HCT116 (cell line): ENCODE measurements around the gene BDKRB1. TPM values are rescaled to one million over a fixed set of nuclear protein-coding genes. Genes with fewer than 3 reads are reported as not detected.

Experiments used
- ATAC-seq: fragments of 200-7000 bp; cut with Tn5 transposase; 2 replicates; pipeline ENCODE4 v1.9.1; 2020; ENCODE audit warnings: mild to moderate bottlenecking, moderate library complexity
- BruUV-seq: library from RNA; stranded (reverse); fragments of 400-500 nt; replicated peaks from 2 replicates; lab custom pipeline; 2021; lab: Mats Ljungman, UMichigan
- CTCF ChIA-PET: fragments of 300-600 bp; sonication (Branson Sonifier 250); formaldehyde crosslinking; loops from one replicate; lab custom pipeline; 2021; ENCODE audit warnings: antibody characterized with exemption; lab: Charles Lee
- POLR2A ChIA-PET: fragments of 300-600, 350-600 bp; sonication (Branson Sonifier 250); formaldehyde crosslinking; loops from one replicate; lab custom pipeline; 2021; ENCODE audit warnings: antibody characterized with exemption; lab: Charles Lee
- RAD21 ChIA-PET, 2 experiments: fragments of 300-600 bp; sonication (Branson Sonifier 250); formaldehyde crosslinking; loops; one replicate each; lab custom pipeline; 2023; ENCODE audit warnings: low total read pairs in 2 of 2; ENCODE audit not compliant: uncharacterized antibody in 2 of 2, unreplicated experiment in 2 of 2, low non-redundant PET in 1 of 2; lab: Charles Lee
- DNase-seq: peaks from one replicate; pipeline ENCODE4 v3.0.0-alpha.2; 2010; ENCODE audit warnings: low read depth, low spot score
- H2AFZ ChIP-seq: fragments of 200-600 bp; shearing (Covaris generic), sonication (generic); 2 replicates; pipeline ENCODE4 v1.6.1; 2017; ENCODE audit warnings: low read depth, mixed run types, mixed read lengths, antibody characterized with exemption, low read length; ENCODE audit not compliant: poor library complexity, severe bottlenecking
- H3K27ac ChIP-seq: 2 replicates; pipeline ENCODE4 v1.5.1; 2012; ENCODE audit warnings: low read depth, low read length
- H3K27me3 ChIP-seq: fragments of 200-600 bp; sonication (generic); 2 replicates; pipeline ENCODE4 v1.6.1; 2016; ENCODE audit warnings: mixed run types, low read length, mixed read lengths; ENCODE audit not compliant: insufficient read depth
- H3K36me3 ChIP-seq, 2 experiments: fragments of 200-500 bp in 1 of 2; fragments of 200-600 bp in 1 of 2; sonication (Bioruptor generic) in 1 of 2; sonication (generic) in 1 of 2; 2 replicates each; pipeline versions ENCODE4 v1.5.1 to v1.6.1; 2014 to 2016; ENCODE audit warnings: low read length in 2 of 2, inconsistent platforms in 1 of 2, mixed read lengths in 1 of 2, mixed run types in 1 of 2; ENCODE audit not compliant: insufficient read depth in 2 of 2, control insufficient read depth in 1 of 2
- H3K4me1 ChIP-seq, 2 experiments: fragments of 200-600 bp in 1 of 2; sonication (generic) in 1 of 2; 2 replicates each; pipeline versions ENCODE4 v1.5.1 to v1.6.1; 2012 to 2017; ENCODE audit warnings: low read length in 2 of 2, inconsistent platforms in 1 of 2, mild to moderate bottlenecking in 1 of 2, mixed read lengths in 1 of 2, mixed run types in 1 of 2, moderate library complexity in 1 of 2; ENCODE audit not compliant: insufficient read depth in 2 of 2, control insufficient read depth in 1 of 2
- H3K4me2 ChIP-seq: fragments of 200-600 bp; sonication (generic); 2 replicates; pipeline ENCODE4 v1.6.1; 2017; ENCODE audit warnings: mixed run types, low read length, mixed read lengths
- H3K4me3 ChIP-seq, 2 experiments: fragments of 200-600 bp in 1 of 2; sonication (generic) in 1 of 2; replicated peaks in 1 of 2; 2 replicates each; pipeline ENCODE4 v1.5.1; 2011 to 2016; ENCODE audit warnings: low read length in 2 of 2, control low read depth in 1 of 2, low read depth in 1 of 2, mild to moderate bottlenecking in 1 of 2, mixed read lengths in 1 of 2, mixed run types in 1 of 2
- H3K79me2 ChIP-seq: fragments of 200-600 bp; sonication (generic); 2 replicates; pipeline ENCODE4 v1.6.1; 2017; ENCODE audit warnings: mild to moderate bottlenecking, mixed run types, low read length, moderate library complexity, mixed read lengths; ENCODE audit not compliant: insufficient read depth
- H3K9ac ChIP-seq: fragments of 200-600 bp; sonication (generic); 2 replicates; pipeline ENCODE4 v1.6.1; 2016; ENCODE audit warnings: low read length, mixed read lengths
- H3K9me2 ChIP-seq: fragments of 200-600 bp; sonication (generic), shearing (Covaris generic); 2 replicates; pipeline ENCODE4 v1.6.1; 2017; ENCODE audit warnings: mixed run types, mild to moderate bottlenecking, moderate library complexity; ENCODE audit not compliant: insufficient read depth
- H3K9me3 ChIP-seq, 2 experiments: fragments of 200-500 bp in 1 of 2; fragments of 200-600 bp in 1 of 2; sonication (Bioruptor generic) in 1 of 2; sonication (generic) in 1 of 2; 2 replicates each; pipeline ENCODE4 v1.6.1; 2014 to 2017; ENCODE audit warnings: low read length in 2 of 2, mixed read lengths in 2 of 2, inconsistent platforms in 1 of 2, low read depth in 1 of 2, mild to moderate bottlenecking in 1 of 2, mixed run types in 1 of 2, moderate library complexity in 1 of 2; ENCODE audit not compliant: control insufficient read depth in 1 of 2, insufficient read depth in 1 of 2
- H4K20me1 ChIP-seq: fragments of 200-600 bp; sonication (generic), shearing (Covaris generic); 2 replicates; pipeline ENCODE4 v1.6.1; 2017; ENCODE audit warnings: mixed run types, mild to moderate bottlenecking, moderate library complexity; ENCODE audit not compliant: insufficient read depth
- ATF3 ChIP-seq: IDR thresholded peaks from 2 replicates; pipeline ENCODE4 v1.6.1; 2012
- CBX3 ChIP-seq: IDR thresholded peaks from 2 replicates; pipeline ENCODE4 v1.6.1; 2012; ENCODE audit warnings: low read depth
- CEBPB ChIP-seq: IDR thresholded peaks from 2 replicates; pipeline ENCODE4 v1.6.1; 2012; ENCODE audit warnings: low read depth
- CTCF ChIP-seq, 3 experiments: fragments of 200-600 bp in 1 of 3; sonication (generic) in 1 of 3; IDR thresholded peaks in 2 of 3; conservative IDR thresholded peaks in 1 of 3; 2 replicates each; pipeline ENCODE4 v1.5.1; 2012 to 2017; ENCODE audit warnings: low read depth in 2 of 3, low read length in 2 of 3, antibody characterized with exemption in 1 of 3, borderline replicate concordance in 1 of 3, control low read depth in 1 of 3, mild to moderate bottlenecking in 1 of 3, mixed read lengths in 1 of 3, mixed run types in 1 of 3, moderate library complexity in 1 of 3; ENCODE audit not compliant: insufficient read depth in 1 of 3
- EGR1 ChIP-seq: IDR thresholded peaks from 2 replicates; pipeline ENCODE4 v1.6.1; 2012; ENCODE audit warnings: low read depth
- ELF1 ChIP-seq: IDR thresholded peaks from 2 replicates; pipeline ENCODE4 v1.6.1; 2012; ENCODE audit warnings: low read depth, borderline replicate concordance
- EZH2 ChIP-seq: fragments of 200-600 bp; sonication (generic); IDR thresholded peaks from 2 replicates; pipeline ENCODE4 v1.6.1; 2017; ENCODE audit warnings: antibody characterized with exemption, mixed run types
- EZH2phosphoT487 ChIP-seq: fragments of 200-600 bp; IDR thresholded peaks from 2 replicates; pipeline ENCODE4 v1.6.1; 2018; ENCODE audit warnings: antibody characterized with exemption, borderline replicate concordance
- FOSL1 ChIP-seq: IDR thresholded peaks from 2 replicates; pipeline ENCODE4 v1.6.1; 2012; ENCODE audit warnings: low read depth
- JUND ChIP-seq: IDR thresholded peaks from 2 replicates; pipeline ENCODE4 v1.6.1; 2012
- MAX ChIP-seq: IDR thresholded peaks from 2 replicates; pipeline ENCODE4 v1.6.1; 2012
- POLR2A ChIP-seq: IDR thresholded peaks from 2 replicates; pipeline ENCODE4 v1.7.0; 2011; ENCODE audit warnings: borderline replicate concordance; ENCODE audit not compliant: insufficient read depth, insufficient read length; ENCODE audit errors: extremely low read depth
- POLR2AphosphoS5 ChIP-seq: IDR thresholded peaks from 2 replicates; pipeline ENCODE4 v1.6.1; 2011; ENCODE audit warnings: mild to moderate bottlenecking, low read depth, low read length, moderate library complexity
- RAD21 ChIP-seq: IDR thresholded peaks from 2 replicates; pipeline ENCODE4 v1.6.1; 2012; ENCODE audit warnings: low read depth, mild to moderate bottlenecking
- REST ChIP-seq: IDR thresholded peaks from 2 replicates; pipeline ENCODE4 v1.6.1; 2012; ENCODE audit warnings: low read depth
- SIN3A ChIP-seq: IDR thresholded peaks from 2 replicates; pipeline ENCODE4 v1.6.1; 2012; ENCODE audit warnings: low read depth
- SRF ChIP-seq: IDR thresholded peaks from 2 replicates; pipeline ENCODE4 v1.6.1; 2012; ENCODE audit warnings: low read depth
- TCF7L2 ChIP-seq: IDR thresholded peaks from 2 replicates; pipeline ENCODE4 v1.7.0; 2011; ENCODE audit warnings: borderline replicate concordance, inconsistent platforms; ENCODE audit not compliant: insufficient read depth, insufficient read length; ENCODE audit errors: extremely low read depth
- YY1 ChIP-seq: IDR thresholded peaks from 2 replicates; pipeline ENCODE4 v1.6.1; 2011; ENCODE audit warnings: low read length, low read depth, moderate library complexity, mild to moderate bottlenecking; ENCODE audit not compliant: insufficient replicate concordance; ENCODE audit errors: extremely low read depth
- ZBTB33 ChIP-seq: IDR thresholded peaks from 2 replicates; pipeline ENCODE4 v1.6.1; 2011; ENCODE audit warnings: mild to moderate bottlenecking, low read length, moderate library complexity; ENCODE audit not compliant: insufficient replicate concordance; ENCODE audit errors: extremely low read depth
- intact Hi-C: fragments of 100-400 bp; cut with micrococcal nuclease; formaldehyde crosslinking; loops from 2 replicates; pipeline ENCODE4 v1.10.0; 2022
- total RNA-seq: library from RNA; stranded (reverse); gene quantifications from one replicate; pipeline ENCODE4 v1.2.1, GENCODE V29; 2021; ENCODE audit not compliant: unreplicated experiment

Gene BDKRB1
- total RNA-seq, 1 experiment from 2014 or later: not detected

- CTCF ChIA-PET: no interaction called here
- no peaks in the 10 kb centered on the region for H3K36me3 ChIP-seq
- POLR2A ChIA-PET: no interaction called here
Observed at GRCh38 chr14:96214793-96215192, 41.2 kb upstream of the BDKRB1 start.

More at GRCh38 chr14:96214793-96215192, 41.2 kb upstream of the BDKRB1 start:
- H3K27ac ChIP-seq: no peak overlapping the region
- no peaks in the 10 kb centered on the region for H4K20me1 ChIP-seq
- H2AFZ ChIP-seq: no peak overlapping the region
- no peaks in the 10 kb centered on the region for H3K9me3 ChIP-seq
- 0 out of 2 replicates have a peak, but pooled peaks cover 3% of the 10 kb centered on the region for H3K27me3 ChIP-seq
- RAD21 ChIA-PET: no interaction called here
- ATAC-seq (no peak), DNase-seq (no peak)
- H3K4me2 ChIP-seq: no peak overlapping the region
- no peaks in the 10 kb centered on the region for H3K79me2 ChIP-seq
- no peak overlapping the region for H3K4me3 ChIP-seq
- intact Hi-C loops: no loop called here
- H3K4me1 ChIP-seq: no peaks in the 10 kb centered on the region; a peak in 1 of 4 replicates
- BruUV-seq: no TSS peak
- no peaks in the 10 kb centered on the region for H3K9me2 ChIP-seq
- H3K9ac ChIP-seq: no peak overlapping the region
- TF ChIP-seq MAX (no peak), POLR2AphosphoS5 (no peak), EZH2 (no peak), FOSL1 (no peak), RAD21 (no peak), CBX3 (no peak), JUND (no peak), SIN3A (no peak), EGR1 (no peak), ATF3 (no peak), SRF (no peak), REST (no peak), YY1 (no peak), CTCF (IDR thresholded peaks at IDR 0.05 in 2 of 3, conservative IDR thresholded peaks at IDR 0.05 in 1 of 3; ENCODE audit: borderline replicate concordance in 1 of 3, insufficient read depth in 1 of 3, low read depth in 2 of 3, low read length in 2 of 3) (no peak), TCF7L2 (no peak), POLR2A (no peak), CEBPB (no peak), EZH2phosphoT487 (no peak), ELF1 (no peak), ZBTB33 (no peak)
